SJCRH30 (cell line): ENCODE data around the gene AKAP12. TPM values are rescaled to one million over a fixed set of nuclear protein-coding genes. Genes with fewer than 3 reads are reported as not detected.

Source experiments
- DNase-seq, 2 experiments: peaks; one replicate each; pipeline ENCODE4 v3.0.0-alpha.2; 2015 to 2020
- H3K27ac ChIP-seq: fragments of 250-450 bp; sonication (Bioruptor Pico); 2 replicates; pipeline ENCODE4 v1.5.1; 2020; ENCODE audit warnings: mild to moderate bottlenecking, moderate library complexity
- H3K27me3 ChIP-seq: fragments of 250-450 bp; sonication (Bioruptor Pico); 2 replicates; pipeline ENCODE4 v1.5.1; 2020; ENCODE audit warnings: mild to moderate bottlenecking, moderate library complexity
- H3K36me3 ChIP-seq: fragments of 250-450 bp; sonication (Bioruptor Pico); 2 replicates; pipeline ENCODE4 v1.5.1; 2020; ENCODE audit warnings: mild to moderate bottlenecking, moderate library complexity
- H3K4me1 ChIP-seq: fragments of 250-450 bp; sonication (Bioruptor Pico); 2 replicates; pipeline ENCODE4 v1.5.1; 2020; ENCODE audit warnings: mild to moderate bottlenecking, moderate library complexity
- H3K4me3 ChIP-seq: fragments of 250-450 bp; sonication (Bioruptor Pico); 2 replicates; pipeline ENCODE4 v1.5.1; 2020; ENCODE audit warnings: mild to moderate bottlenecking, moderate library complexity
- H3K9me3 ChIP-seq: fragments of 250-450 bp; sonication (Bioruptor Pico); replicated peaks from 2 replicates; pipeline ENCODE4 v1.5.1; 2020; ENCODE audit warnings: mild to moderate bottlenecking, moderate library complexity
- total RNA-seq: library from RNA; depleted of rRNA; stranded (reverse); fragments of >200 nt; shearing (Covaris generic); gene quantifications from 2 replicates; pipeline ENCODE4 v1.2.3, GENCODE V29; 2014

Gene AKAP12
- total RNA-seq, 1 experiment from 2014 or later, result 70.8 TPM

- H3K4me1 ChIP-seq, result no peaks in the 10 kb centered on the region
- H3K27me3 ChIP-seq, result no peaks in the 10 kb centered on the region
- no peak for DNase-seq
- no peaks in the 10 kb centered on the region for H3K36me3 ChIP-seq
- no peak overlapping the region for H3K4me3 ChIP-seq
- no peak overlapping the region for H3K27ac ChIP-seq
- H3K9me3 ChIP-seq, result no peaks in the 10 kb centered on the region
Observed at GRCh38 chr6:151280859-151281258, 41.1 kb downstream of the AKAP12 start.

- Histone ChIP-seq H3K36me3 (no peaks in the 10 kb centered on the region), H3K4me3 (no peak overlapping the region), H3K27ac (no peak overlapping the region), H3K4me1 (no peaks in the 10 kb centered on the region), H3K27me3 (no peaks in the 10 kb centered on the region), H3K9me3 (no peaks in the 10 kb centered on the region)
- no peak for DNase-seq
Observed at GRCh38 chr6:151284012-151284411, 44.2 kb downstream of the AKAP12 start.

- Histone ChIP-seq H3K4me3 (no peak overlapping the region), H3K36me3 (no peaks in the 10 kb centered on the region), H3K9me3 (no peaks in the 10 kb centered on the region), H3K4me1 (no peaks in the 10 kb centered on the region), H3K27me3 (no peaks in the 10 kb centered on the region), H3K27ac (no peak overlapping the region)
- no peak for DNase-seq
Observed at GRCh38 chr6:151284548-151285017, 44.8 kb downstream of the AKAP12 start.

GRCh38 chr6:151285122-151285521 is 45.4 kb downstream of the AKAP12 start:
- Histone ChIP-seq H3K27me3 (no peaks in the 10 kb centered on the region), H3K4me3 (no peak overlapping the region), H3K9me3 (no peaks in the 10 kb centered on the region), H3K4me1 (no peaks in the 10 kb centered on the region), H3K27ac (no peak overlapping the region), H3K36me3 (no peaks in the 10 kb centered on the region)
- DNase-seq, result no peak

- Histone ChIP-seq H3K27me3 (no peaks in the 10 kb centered on the region), H3K27ac (no peak overlapping the region), H3K9me3 (no peaks in the 10 kb centered on the region), H3K4me1 (no peaks in the 10 kb centered on the region), H3K36me3 (no peaks in the 10 kb centered on the region), H3K4me3 (no peak overlapping the region)
- no peak for DNase-seq
Observed at GRCh38 chr6:151286214-151286613, 46.4 kb downstream of the AKAP12 start.

- H3K4me1 ChIP-seq, result no peaks in the 10 kb centered on the region
- no peak for DNase-seq
- no peak overlapping the region for H3K27ac ChIP-seq
- no peak overlapping the region for H3K4me3 ChIP-seq
- H3K9me3 ChIP-seq, result no peaks in the 10 kb centered on the region
- H3K36me3 ChIP-seq, result no peaks in the 10 kb centered on the region
- no peaks in the 10 kb centered on the region for H3K27me3 ChIP-seq
Observed at GRCh38 chr6:151288712-151289398, 49.1 kb downstream of the AKAP12 start.

- no peaks in the 10 kb centered on the region for H3K4me1 ChIP-seq
- H3K27ac ChIP-seq, result no peak overlapping the region
- no peaks in the 10 kb centered on the region for H3K9me3 ChIP-seq
- H3K36me3 ChIP-seq, result no peaks in the 10 kb centered on the region
- H3K4me3 ChIP-seq, result no peak overlapping the region
- DNase-seq, result no peak
- H3K27me3 ChIP-seq, result no peaks in the 10 kb centered on the region
Observed at GRCh38 chr6:151289399-151290007, 49.7 kb downstream of the AKAP12 start.

GRCh38 chr6:151290877-151291721 is 51.3 kb downstream of the AKAP12 start:
- Histone ChIP-seq H3K4me3 (no peak overlapping the region), H3K9me3 (no peaks in the 10 kb centered on the region), H3K36me3 (no peaks in the 10 kb centered on the region), H3K27ac (no peak overlapping the region), H3K4me1 (no peaks in the 10 kb centered on the region), H3K27me3 (no peaks in the 10 kb centered on the region)
- DNase-seq, result no peak

GRCh38 chr6:151291722-151292059 is 51.9 kb downstream of the AKAP12 start:
- no peaks in the 10 kb centered on the region for H3K36me3 ChIP-seq
- H3K27me3 ChIP-seq, result no peaks in the 10 kb centered on the region
- H3K27ac ChIP-seq, result no peak overlapping the region
- DNase-seq, result no peak
- no peaks in the 10 kb centered on the region for H3K4me1 ChIP-seq
- H3K4me3 ChIP-seq, result no peak overlapping the region
- no peaks in the 10 kb centered on the region for H3K9me3 ChIP-seq

- Histone ChIP-seq H3K27me3 (no peaks in the 10 kb centered on the region), H3K36me3 (no peaks in the 10 kb centered on the region), H3K9me3 (no peaks in the 10 kb centered on the region), H3K27ac (no peak overlapping the region), H3K4me3 (no peak overlapping the region), H3K4me1 (no peaks in the 10 kb centered on the region)
- DNase-seq, result no peak
Observed at GRCh38 chr6:151292974-151293687, 53.4 kb downstream of the AKAP12 start.

GRCh38 chr6:151293688-151294016 is 53.9 kb downstream of the AKAP12 start:
- no peaks in the 10 kb centered on the region for H3K27me3 ChIP-seq
- DNase-seq, result no peak
- no peaks in the 10 kb centered on the region for H3K36me3 ChIP-seq
- no peaks in the 10 kb centered on the region for H3K4me1 ChIP-seq
- no peaks in the 10 kb centered on the region for H3K9me3 ChIP-seq
- no peak overlapping the region for H3K27ac ChIP-seq
- H3K4me3 ChIP-seq, result no peak overlapping the region

- Histone ChIP-seq H3K4me3 (no peak overlapping the region), H3K4me1 (no peaks in the 10 kb centered on the region), H3K27ac (no peak overlapping the region), H3K9me3 (no peaks in the 10 kb centered on the region), H3K27me3 (no peaks in the 10 kb centered on the region), H3K36me3 (no peaks in the 10 kb centered on the region)
- no peak for DNase-seq
Observed at GRCh38 chr6:151294561-151295101, 54.9 kb downstream of the AKAP12 start.

- H3K4me1 ChIP-seq, result no peaks in the 10 kb centered on the region
- no peaks in the 10 kb centered on the region for H3K36me3 ChIP-seq
- DNase-seq, result no peak
- H3K4me3 ChIP-seq, result no peak overlapping the region
- H3K27ac ChIP-seq, result no peak overlapping the region
- no peaks in the 10 kb centered on the region for H3K27me3 ChIP-seq
- no peaks in the 10 kb centered on the region for H3K9me3 ChIP-seq
Observed at GRCh38 chr6:151297886-151298285, 58.1 kb downstream of the AKAP12 start.

GRCh38 chr6:151299011-151299410 is 59.2 kb downstream of the AKAP12 start:
- H3K9me3 ChIP-seq, result no peaks in the 10 kb centered on the region
- H3K27me3 ChIP-seq, result no peaks in the 10 kb centered on the region
- no peak overlapping the region for H3K27ac ChIP-seq
- no peaks in the 10 kb centered on the region for H3K36me3 ChIP-seq
- no peak for DNase-seq
- H3K4me1 ChIP-seq, result no peaks in the 10 kb centered on the region
- no peak overlapping the region for H3K4me3 ChIP-seq
